Left renal cortex interstitium (tissue), 4 donors: ENCODE results near the gene KIAA0825. TPM values are rescaled to one million over a fixed set of nuclear protein-coding genes. Genes with fewer than 3 reads are reported as not detected.
A peak's percentile ranks its signal among the peaks of the same experiment; 100 is the strongest.

Source experiments
- DNase-seq, 4 donors: peaks; one replicate each; pipeline ENCODE4 v3.0.0-alpha.2; 2013; ENCODE audit warnings: low read depth in 4 of 4, low spot score in 2 of 4, missing footprints in 1 of 4
- polyA plus RNA-seq, 4 donors: library from polyadenylated mRNA; unstranded; fragments of 120-200 nt; gene quantifications; one replicate each; pipeline ENCODE4 v1.2.1, GENCODE V29; 2013; ENCODE audit not compliant: insufficient read length in 4 of 4

The KIAA0825 gene, protein sequence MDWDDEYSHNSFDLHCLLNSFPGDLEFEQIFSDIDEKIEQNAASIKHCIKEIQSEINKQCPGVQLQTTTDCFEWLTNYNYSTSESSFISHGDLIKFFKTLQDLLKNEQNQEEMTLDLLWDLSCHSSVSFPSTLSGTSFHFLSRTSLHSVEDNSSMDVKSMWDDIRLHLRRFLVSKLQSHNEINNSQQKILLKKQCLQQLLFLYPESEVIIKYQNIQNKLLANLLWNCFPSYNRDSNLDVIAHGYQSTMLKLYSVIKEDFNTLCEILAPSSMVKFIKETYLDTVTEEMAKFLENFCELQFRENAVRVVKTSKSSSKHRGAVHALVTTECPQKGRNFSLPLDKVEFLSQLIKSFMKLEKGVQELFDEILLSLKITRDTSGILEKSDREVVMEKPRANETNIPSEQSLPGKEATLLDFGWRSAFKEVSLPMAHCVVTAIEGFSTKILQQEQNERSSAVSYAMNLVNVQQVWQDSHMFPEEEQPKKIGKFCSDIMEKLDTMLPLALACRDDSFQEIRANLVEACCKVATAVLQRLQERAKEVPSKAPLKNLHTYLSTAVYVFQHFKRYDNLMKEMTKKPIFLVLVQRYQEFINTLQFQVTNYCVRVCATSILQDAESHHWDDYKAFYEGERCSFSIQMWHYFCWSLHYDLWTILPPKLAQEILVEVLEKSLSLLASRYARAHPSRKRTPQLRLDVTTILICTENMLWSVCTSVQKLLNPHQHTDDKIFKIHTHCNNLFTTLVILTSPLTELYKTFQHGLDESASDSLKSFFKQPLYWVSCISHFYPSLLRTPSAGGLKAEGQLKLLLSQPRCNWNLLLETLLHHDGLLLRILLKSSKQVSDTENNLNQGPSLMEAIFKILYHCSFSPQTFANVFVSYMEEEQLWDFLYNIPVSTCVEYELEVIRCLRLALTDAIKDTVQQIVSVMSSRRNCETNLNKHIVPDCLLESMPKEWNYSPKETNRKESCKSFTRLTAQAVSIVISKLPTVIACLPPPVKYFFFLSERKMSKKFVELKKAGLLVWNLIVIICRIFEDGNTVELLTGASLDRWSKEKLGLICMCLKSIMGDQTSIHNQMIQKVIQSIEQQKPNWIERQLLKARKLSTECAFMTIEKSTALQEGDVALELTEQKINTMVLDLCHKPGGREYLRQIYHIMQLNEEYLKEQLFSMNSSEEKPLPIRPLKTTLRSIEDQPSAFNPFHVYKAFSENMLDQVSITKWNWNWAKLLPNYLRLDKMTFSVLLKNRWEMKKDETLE (N-terminal part only)
- polyA plus RNA-seq: 1 to 10 TPM; 4.3 to 5.2 (median 4.3) TPM

DNA sequence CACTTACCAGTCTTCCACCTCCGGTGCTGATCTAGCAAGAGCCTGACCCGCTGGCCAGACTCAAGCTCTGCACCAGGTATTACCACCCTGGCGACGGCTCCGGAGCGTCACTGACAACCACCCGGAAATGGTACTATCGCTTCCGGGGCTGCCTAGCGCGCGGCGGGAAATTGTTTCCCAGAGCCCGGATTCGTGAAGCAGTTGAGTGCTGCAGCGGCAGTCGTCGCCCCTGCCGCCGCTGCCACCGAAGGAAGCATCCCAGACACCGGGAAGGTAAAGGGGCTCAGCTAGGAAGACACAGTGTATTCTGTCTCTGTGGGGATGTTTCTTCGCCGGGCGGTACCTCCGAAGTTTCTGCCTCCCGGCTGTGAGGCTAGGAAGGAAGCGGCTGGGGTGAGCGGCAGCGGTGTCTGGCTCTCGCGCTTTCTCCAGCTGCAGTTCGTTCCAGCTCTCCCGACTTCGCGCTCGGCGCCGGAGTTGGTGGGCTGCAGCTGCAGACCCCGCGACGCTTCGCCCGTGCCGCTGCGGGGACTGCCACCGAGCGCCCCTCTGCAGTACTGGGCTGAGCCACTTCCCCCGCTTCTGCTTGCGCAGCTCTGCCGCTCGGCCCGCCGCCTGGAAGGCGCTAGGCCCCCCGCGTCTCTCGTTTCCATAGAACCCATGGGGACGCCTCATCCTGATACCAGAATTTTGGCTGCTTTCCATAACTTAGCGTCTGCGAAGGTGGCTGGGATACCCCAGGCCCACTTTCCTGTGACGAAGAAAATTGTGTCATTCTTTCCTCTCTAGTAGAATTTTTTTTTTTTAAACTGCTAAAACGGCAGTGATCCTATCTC lies at the start of gene KIAA0825, which contains the start of gene SLF1:
TSS of gene KIAA0825 (minus strand) at position 112 of the 836 bp plus-strand sequence. CDS start 81,478 bp downstream, outside the sequence.
TSS of gene SLF1 (plus strand) at position 177 of the 836 bp plus-strand sequence. CDS start 10,142 bp downstream, outside the sequence.
- peak; percentile 78 to 86 (median 85) for DNase-seq

DNA sequence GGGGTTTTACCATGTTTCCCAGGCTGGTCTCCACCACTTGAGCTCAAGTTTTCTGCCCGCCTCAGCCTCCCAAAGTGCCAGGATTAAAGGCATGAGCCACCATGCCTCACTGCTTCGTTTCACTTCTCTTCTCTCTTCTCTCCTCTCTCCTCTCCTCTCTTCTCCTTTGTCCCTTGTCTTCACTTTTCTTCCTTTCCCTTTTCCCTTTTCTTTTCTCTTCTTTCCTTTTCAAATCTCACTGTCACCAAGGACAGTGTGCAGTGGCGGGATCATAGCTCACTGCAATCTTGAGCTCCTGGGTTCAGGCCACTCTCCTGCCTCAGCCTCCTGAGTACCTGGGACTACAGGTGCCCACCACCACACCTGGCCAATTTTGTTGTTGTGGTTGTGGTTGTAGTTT lies 49.5 kb upstream of the KIAA0825 start:
- DNase-seq: no peak

DNA sequence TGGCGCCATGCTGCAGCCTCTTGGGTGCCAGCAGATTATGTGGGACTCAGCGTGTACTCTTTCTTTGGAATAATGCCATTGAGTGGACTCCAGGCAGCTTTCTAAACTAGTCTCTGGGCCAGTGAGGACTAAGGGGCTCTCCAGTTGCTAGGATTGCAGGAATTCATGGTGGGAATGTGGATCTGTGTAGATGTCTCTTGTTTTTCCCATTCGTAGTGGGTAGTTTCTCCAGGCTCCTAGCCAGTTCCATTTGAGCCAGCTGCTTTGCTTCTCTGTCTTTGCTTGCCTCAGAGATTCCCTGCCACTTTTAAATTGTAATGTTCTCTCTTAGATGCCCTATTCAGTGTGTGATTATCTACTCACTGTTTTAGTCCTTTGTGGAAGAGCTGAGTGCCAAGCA lies 42.7 kb upstream of the KIAA0825 start:
- DNase-seq: no peak

DNA sequence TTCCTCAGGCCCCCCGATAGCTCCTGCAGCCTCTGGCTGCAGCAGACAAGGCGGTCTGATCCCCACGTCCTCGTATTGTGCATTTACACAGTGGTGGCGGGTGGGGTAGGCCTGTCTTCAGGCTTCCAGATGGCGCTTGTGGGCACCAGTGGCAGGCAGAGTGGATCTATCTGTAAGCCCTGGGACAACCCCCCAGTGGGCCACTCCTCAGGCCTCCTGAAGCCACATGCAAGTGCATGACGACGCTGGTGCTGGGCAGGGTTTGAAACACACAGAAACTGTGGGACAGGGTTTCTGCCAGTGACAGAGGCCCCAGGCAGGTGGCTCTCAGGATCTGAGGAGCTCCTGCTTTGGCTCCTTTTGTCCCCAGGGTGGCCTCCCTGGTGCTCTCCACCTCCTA lies 42.1 kb upstream of the KIAA0825 start:
- no peak for DNase-seq

DNA sequence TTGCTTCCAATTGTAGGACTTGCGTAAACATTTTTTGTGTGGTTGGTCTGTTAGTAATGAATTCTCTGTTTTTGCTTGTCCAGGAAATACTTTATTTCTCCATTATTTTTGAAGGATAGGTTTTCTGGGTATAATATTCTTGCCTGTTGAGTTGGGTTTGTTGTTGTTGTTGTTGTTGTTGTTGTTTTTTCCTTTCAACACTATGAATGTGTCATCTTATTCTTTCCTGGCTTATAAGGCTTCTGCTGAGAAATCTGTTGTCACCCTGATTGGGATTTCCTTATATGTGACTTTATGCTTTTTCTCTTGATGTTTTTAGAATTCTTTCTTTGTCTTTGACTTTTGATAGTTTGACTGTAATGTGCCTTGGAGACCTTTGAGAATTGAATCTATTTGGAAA lies 39.9 kb upstream of the KIAA0825 start:
- no peak for DNase-seq

DNA sequence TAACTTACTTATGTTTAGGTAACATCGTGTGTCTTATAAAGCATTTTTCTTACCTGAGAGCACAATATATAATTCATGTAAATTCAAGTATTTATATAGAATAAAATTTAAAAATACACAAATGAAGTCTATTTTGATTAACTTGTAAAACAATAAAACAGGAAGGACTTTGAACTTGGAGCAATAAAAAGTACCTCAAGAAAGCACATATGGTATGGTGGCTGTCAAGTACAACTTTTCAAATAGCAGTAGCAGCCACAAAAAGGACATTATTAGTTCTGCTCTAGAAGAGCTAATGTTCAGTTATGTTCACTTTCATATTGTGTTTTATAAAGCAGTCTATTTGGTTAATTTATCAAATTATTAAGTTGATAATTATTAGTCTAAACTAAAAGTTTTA lies 31.5 kb upstream of the KIAA0825 start:
- DNase-seq: no peak

DNA sequence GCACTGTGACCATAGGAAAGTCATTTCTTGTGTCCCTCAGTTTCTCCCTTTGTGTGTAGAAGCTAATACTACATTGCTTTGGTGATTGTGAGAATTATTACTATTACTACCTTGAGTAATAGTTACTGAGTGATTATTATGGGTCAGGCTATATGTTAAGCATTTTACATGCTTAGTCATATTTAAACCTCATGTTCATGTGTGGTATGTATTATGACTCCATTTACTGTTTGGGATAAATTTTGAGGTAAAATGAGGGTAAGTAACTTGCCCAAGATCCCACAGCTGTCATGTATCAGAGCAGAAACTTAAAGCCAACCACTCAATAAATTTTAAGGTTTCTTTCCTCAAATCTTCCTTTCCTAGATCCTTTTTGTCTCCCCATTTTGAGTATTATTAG lies 28.4 kb upstream of the KIAA0825 start:
- DNase-seq: no peak

DNA sequence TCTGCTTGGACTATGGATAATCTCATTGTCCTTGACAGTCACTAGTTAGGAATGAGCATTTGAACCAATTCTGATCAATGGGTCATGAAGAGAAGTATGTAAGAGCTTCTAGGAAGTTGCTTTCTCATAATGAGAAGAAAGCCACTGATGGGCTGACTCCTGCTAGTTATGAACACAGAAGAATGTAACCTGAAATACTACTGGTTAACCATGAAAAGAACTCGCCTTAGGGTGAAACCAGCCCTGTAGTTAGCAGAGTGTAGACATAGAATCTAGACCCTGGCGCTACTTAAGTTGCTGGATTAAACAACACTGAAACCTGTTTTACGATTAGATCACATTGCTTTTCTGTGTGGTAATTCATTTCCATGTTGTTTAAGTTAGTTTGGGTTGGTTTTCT lies 26.6 kb upstream of the KIAA0825 start:
- DNase-seq: no peak

DNA sequence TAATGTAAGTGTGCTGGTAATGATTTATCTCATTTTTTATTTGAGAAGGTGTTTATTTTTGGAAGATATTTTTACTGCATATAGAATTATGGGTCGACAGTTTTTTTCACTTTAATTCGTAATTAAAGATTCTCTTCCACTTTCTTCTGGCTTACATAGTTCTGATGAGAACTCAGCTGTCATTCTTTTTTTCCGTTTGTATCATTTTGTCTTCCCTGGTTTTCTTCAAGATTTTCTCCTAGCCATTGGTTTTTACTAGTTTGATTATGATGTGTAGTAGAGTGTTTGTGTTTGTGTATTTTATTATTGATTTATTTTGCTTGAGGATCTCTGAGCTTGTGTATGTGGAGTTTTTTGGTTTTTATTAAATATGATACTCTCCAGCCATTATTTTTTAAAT lies 21.8 kb upstream of the KIAA0825 start:
- no peak for DNase-seq

DNA sequence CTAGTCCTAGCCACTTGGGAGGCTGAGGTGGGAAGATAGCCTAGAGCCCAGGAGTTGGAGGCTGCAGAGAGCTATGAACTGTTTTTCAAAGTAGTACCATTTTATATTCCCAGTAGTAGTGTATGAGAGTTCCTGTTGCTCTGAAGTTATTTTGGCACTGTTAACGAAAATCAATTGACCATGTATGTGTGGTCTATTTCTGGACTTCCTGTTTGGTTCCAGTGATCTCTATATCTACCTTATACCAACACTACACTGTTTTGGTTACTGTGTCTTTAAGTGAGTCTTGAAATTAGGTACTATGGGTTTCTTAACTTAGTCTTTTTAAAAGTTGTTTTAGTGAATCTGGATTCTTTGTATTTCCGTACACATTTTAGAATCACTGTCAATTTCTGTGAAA lies 13.6 kb upstream of the KIAA0825 start:
- no peak for DNase-seq

DNA sequence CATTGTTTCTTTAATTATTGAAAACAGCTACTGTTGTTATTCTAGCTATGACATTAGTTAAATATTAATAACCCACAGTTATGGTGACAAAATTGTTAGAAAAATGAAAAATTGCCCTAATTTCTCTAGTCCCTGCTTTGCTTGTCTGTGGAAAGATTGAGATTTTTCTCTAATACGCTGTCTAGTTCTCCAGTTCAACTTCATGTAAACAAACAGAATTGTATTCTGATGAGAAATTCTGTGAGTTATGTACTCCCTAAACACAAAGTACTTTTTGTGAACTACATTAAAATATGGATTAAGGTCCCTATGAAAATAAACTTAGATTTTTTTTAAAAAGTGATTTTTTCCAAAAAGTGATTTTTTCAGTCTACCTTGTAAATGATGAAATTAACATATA lies 8.8 kb upstream of the KIAA0825 start:
- no peak for DNase-seq

DNA sequence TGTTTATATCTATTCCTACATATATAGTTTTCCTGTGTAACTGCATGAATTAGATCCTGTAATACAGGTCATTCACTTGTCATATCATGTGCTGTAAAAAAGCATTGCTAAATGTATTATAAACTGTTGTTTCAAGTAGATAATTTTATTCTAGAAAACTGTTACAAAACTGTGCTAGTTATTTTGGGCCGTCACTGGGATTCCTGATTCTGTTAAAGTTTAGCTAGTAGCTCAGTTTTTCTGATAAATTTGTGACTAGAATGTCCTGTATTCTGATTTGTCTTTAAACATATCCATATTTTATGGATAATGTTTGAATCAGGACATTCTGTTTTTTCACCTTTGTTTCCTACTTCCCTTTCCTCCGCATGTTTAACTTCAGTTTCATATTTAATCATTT lies 5.5 kb upstream of the KIAA0825 start:
- no peak for DNase-seq

DNA sequence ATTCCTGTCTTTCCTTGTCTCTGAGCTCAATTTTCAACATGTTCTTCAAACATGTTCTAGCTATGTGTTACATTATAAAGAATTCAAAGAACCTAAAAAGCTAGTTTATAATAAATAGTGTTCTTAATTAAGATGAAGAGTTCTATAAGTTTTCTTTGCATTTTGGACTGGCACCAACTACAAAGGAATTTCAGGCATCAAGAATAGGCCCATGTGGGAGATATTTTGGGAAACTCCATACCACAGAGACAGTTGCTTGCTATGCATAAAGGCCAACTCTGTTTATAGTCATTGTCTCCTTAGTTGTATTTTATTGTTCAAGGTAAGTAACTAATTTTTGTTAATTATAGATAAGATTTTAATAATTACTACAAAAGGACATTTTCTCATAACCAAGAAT lies 4.6 kb upstream of the KIAA0825 start:
- no peak for DNase-seq

DNA sequence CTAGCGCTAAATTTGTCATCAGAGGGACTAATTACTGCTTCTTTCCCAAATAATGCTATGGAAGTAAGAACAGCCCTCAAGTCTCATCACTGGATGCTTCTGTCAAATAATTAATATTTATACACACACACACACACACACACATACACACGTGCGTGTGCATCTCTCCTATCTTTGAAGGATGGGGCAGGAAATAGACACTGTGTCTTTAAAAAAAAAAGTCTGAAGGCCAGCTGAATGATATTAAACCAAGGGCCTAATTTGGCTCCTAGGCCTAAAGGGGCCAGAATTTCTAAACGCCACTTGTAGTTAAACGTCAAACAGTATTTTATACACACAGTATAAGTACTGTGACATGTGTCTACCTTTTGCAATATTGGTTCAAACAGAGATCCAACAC lies 3.4 kb upstream of the KIAA0825 start:
- no peak for DNase-seq

DNA sequence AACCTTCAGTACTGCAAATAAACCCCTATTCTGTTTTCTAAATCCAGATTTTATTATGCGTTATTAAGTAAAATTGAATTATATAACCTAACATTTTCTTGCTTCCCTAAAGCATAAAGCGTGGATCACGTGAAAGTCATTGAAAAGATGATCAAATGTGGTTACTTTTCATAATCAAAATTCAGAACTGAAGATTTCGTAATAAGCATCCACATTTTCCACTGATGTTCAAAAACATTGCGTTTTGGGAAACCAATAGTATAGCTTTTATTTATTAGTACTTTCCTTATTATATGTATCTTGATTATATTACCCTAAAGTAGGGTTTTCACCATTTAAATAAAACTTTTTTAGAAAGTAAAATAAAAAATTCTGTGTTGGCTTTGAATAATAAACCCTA lies 1.9 kb upstream of the KIAA0825 start:
- no peak for DNase-seq

DNA sequence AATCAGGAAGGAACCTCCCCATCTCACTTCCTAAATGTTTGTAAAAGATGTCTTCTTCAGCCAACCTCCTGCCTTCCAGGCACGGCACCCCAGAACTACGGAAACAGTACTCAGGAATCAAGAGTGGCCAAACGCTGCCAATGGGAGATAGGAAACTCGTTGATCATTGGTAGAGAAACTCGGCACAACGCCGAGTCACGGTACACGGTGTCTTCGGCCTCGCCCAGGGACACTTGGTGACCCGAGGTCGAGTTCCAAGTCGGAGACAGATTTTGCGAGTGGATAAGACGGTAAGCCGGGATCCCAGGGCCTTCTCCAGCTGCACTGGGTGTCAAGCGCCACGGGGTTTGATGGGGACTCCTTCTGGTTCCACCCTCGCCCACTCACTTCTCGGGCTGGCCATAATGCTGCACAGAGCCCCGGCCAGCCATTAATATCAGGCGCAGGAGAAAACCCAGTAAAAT lies 343 bp downstream of the KIAA0825 start:
- DNase-seq: peak in 2 of 4 donors; percentile 40 to 52

DNA sequence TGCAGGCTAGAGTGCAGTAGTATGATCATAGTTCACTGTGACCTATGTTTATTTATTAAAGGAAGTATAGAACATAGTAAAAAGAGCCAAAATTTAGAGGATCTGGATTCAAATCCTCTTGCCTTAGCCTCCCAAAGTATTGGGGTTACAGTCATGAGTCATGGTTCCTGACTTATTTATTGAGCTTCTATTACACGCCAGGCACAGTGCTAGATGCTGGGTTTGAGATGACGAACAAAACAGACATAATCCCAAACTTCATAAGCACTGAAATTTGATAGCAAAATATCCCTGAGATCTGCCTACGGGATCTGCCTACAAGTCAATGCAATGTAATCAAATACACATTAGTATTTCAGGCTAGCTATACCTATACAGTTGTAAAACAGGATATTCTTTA lies 2.5 kb downstream of the KIAA0825 start:
- DNase-seq: no peak

DNA sequence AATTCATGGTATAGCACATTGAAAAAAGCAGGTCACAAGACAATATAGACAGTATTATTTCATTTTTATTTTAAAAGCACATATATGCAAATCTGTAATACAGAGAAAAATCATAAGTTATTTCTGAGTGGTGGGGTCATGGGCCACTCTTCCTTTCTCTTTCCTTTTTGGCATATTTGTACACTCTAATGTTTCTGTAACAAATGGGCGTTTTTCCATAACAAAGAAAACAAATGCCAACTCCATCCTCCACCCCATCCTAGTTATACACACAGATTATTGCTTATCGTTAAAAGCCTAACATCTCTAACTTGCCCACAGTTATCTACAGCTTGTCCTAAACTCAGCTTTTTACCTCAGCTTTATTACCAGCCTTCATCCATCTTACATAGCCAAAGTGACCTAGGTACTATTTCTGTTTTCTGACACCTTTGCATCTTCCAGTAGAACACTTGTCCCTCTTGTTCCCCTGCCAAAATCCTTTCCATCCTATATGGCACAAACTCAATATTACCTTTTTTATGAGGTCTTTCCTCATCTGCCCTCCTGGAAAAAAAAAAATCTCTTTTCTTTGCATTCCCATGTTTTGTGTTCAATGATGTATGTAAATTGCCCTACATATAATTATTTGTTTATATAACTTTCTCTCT lies 4.1 kb downstream of the KIAA0825 start:
- DNase-seq: no peak

DNA sequence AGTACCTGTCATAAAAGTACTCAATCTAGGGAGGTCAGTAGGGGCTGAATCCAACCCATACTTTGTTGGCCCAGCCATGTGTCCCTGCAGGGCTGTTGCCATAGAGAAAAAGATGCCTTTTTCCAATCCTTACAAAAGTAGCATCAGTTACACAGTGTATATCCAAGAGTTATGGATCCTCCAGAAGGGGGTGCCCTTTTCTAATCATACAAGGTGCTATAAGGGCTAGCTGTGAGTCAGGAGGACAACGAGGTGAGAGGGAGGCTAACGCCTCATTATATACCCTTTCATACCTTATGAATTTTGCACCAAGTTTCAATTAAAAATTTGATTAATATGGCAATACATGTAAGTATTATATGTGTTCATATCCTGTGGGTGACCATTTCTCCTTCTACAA lies 4.8 kb downstream of the KIAA0825 start:
- no peak for DNase-seq
